Frontal cortex (tissue), 4 donors: Measurements from ENCODE around the gene PARL. TPM values are rescaled to one million over a fixed set of nuclear protein-coding genes. Genes with fewer than 3 reads are reported as not detected.
A peak's percentile ranks its signal among the peaks of the same experiment; 100 is the strongest.

Source experiments
- DNase-seq, 2 donors: peaks; one replicate each; pipeline ENCODE4 v3.0.0; 2012; ENCODE audit warnings: low spot score in 2 of 2
- FAIRE-seq: peaks from 2 replicates; lab custom pipeline; 2012; peaks lifted over from hg19 to GRCh38; lab: Jason Lieb, UNC
- total RNA-seq: library from RNA; depleted of rRNA; stranded (reverse); fragments of >200 nt; gene quantifications from one replicate; pipeline ENCODE4 v1.2.3, GENCODE V29; 2014
- donor health status: control.
- donor health status: control.
- donor health status: control.

PARL gene, protein sequence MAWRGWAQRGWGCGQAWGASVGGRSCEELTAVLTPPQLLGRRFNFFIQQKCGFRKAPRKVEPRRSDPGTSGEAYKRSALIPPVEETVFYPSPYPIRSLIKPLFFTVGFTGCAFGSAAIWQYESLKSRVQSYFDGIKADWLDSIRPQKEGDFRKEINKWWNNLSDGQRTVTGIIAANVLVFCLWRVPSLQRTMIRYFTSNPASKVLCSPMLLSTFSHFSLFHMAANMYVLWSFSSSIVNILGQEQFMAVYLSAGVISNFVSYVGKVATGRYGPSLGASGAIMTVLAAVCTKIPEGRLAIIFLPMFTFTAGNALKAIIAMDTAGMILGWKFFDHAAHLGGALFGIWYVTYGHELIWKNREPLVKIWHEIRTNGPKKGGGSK
- 19.6 TPM for total RNA-seq

GRCh38 chr3:183884427-183885296, at the start of gene PARL:
Gene PARL (minus strand): TSS chr3:183884880. CDS start chr3:183884846, 34 bp downstream.
- DNase-seq (peak; percentile 84 to 91), FAIRE-seq (no peak)

DNA sequence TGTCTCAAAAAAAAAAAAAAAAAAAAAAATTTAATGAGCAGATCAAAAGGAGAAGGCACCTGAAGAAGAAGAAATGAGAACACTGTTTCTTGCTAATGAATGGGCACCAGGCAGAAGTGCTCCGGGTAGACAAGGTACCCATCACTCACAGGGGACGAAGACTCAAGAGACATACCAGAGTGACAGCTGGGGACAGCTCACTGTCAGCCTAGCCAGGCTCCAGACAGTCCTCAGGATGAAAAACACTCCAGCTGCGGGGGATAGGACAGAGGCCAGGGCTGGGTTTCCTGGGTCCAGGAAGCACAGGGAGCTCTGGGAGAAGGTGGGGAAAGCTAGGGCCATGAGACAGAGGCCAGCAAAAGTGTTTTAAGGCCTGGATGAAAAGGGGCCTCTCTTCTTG, 48.5 kb upstream of the PARL start:
- FAIRE-seq (no peak), DNase-seq (no peak)

DNA sequence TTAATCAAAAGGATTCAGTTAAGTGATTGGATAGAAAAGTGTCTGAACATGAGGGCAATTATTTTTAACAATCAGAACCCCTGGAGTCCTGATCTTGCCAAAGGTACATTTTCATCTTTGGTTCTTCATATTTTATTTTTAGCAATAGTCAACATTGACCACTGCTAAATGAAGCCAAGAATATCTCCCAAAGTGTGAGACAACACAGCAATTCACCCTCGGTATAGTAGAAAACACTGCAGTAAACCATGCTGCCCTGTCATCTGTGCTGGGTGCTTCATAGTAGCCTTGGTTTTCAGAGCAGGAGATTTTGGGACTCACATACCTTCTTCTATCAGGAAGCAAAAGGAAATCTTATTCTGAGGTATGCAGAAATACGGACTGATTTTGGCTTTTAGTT, 47.2 kb upstream of the PARL start:
- FAIRE-seq (no peak), DNase-seq (no peak)

- DNase-seq: no peak
- no peak for FAIRE-seq
These were observed 45.4 kb upstream of the PARL start for GRCh38 chr3:183930086-183930485.

- no peak for DNase-seq
- no peak for FAIRE-seq
These were observed 42.4 kb upstream of the PARL start for GRCh38 chr3:183927059-183927458.

DNA sequence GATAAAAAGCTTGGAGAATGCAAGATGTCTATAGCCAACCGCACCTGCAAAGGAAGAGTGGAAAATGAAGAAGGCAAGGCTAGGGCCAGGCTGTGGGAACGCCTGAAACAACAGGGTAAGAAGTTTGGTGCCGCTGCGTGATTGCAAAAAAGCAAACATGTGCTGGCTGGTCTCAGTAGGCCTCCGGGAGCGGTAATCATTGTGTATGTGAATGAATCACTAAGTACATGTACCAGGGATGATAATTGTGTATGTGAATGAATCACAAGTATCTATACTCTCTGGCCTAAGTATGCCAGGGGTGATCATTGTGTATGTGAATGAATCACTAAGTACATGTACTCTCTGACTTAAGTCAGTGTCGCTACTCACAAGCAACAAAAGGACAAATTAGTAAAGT, 40.3 kb upstream of the PARL start:
- FAIRE-seq (no peak), DNase-seq (no peak)

DNA sequence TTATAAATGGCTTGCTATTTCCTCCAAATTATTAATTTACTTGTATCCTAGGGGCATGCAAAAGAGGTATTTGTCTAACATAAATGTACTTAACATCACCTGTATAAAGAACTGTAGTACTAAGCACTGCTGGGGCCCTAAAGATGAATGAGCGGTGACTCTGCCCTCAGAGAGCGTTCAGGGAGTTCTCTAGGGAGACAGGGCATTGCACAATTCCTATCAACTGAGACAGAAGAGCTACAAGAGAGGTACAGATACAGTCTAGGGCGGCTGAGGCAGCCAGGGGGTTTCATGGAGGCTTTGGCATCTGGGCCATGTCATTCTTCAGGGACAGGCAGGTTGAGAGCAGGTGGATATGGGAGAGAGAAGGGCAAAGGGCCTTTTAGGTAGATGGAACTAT, 39.9 kb upstream of the PARL start:
- DNase-seq: no peak
- FAIRE-seq: no peak

DNA sequence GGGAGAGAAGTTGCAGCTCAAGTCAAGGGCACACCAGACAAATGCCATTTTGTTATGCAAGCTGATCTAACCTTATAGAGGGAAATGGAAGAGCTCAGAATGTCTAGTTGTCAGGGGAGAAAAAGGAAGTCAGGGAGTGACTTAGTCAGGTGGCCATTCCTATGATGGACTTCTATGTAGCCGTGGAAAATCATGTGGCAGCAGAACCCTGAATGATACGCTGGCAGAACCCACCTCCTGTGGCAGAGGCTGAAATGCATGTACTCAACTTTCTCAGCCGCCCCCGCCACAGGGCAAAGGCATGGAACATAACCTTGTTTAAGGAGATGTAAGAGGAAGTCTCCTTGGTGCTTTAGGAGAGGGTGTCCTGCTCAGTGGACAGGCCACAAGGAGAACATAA, 37.7 kb upstream of the PARL start:
- DNase-seq (no peak), FAIRE-seq (no peak)

DNA sequence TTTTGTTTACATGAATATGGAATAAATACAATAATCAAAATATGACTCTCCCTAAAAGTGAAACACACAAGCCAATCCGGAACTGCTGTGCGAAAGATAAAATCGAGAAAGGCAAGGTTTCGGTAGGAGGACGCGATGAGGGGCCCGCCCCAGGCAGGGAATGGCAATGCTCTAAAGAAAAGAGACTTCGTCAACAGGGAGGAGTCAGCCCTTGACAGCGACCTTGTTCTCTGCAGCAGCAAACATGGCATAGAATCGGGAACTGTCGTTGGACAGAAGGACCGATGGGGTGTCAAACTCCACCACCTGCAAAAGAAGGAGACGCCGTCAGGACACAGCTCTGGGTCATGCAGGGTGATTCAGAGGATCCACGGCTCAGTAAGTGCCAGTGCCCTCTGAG, 36.4 kb upstream of the PARL start:
- FAIRE-seq: no peak
- DNase-seq: no peak

GRCh38 chr3:183920416-183920815, 35.7 kb upstream of the PARL start:
- no peak for FAIRE-seq
- no peak for DNase-seq

DNA sequence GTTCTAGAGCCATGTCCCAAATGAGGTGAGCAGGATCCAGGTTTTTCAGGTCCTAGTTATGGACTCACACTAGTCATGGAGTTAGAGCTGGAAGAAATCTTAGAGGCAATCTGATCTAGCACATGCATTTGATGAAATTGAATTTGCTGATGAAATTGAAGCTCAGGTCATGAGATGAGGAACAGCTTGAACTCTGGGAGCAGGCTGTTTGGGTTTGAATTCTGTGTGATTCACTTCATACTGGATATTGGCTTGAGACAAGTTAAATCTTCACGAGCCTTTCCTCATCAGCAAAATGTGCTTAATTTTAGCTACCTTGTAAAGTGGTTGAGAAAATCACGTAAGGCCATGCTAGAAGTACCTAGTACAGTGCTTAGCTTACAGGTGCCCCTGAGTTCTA, 33.5 kb upstream of the PARL start:
- FAIRE-seq (no peak), DNase-seq (no peak)

DNA sequence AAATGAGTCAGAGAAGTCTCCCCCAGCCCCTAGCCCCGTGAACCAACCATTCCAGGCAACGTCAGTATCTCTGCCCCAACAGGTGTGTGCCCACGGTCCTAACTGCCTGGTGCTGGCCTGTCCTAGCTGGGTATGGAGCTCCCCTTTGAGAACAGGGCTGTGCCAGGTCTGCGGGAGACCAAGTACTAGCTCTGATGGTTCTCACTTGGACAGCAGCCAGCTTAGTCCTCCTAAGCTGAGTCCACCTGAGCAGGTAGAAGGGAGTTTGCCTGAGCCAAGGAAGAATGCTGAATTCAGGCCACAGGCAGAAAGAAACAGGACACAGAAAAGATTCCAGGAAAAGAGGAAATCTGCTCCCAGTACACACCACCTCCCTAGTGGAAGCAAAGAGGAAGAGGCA, 33.1 kb upstream of the PARL start:
- DNase-seq: no peak
- FAIRE-seq: no peak

DNA sequence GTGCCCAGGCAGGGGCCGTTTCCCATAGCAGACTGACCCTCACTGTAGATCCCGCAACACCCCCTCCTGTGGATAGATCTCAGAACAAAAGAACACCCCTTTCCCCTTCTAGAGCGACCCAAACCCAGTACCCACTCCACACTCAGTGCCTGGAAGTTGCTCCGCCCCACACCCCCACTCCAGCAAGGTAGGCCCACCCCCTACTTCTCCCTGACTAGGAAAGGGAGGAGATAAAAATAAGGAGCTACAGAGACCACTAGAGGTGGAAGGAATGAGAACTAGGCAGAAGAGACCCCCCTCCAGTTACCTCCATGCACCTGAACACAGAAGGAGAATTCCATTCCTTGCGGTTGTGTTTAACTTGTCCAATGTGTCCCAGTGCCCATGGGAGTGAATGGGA, 30.2 kb upstream of the PARL start:
- no peak for FAIRE-seq
- DNase-seq: no peak

DNA sequence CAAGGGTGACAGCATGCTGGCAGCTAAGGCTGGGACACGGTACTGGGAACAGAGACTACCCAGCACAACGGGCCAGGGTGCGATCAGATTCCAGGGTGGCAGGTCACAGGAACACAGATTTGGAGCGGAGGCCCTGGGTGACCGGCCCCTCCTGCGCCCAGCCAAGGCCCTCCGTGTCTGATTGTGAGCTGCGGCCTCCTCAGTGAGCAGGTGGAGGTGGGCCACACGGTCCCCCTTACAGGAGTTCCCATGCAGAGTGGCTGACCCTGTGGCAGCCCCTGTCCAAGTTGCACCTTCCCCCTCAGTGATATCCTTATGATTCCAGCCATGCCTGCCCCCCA, 28.9 kb upstream of the PARL start:
- DNase-seq (no peak), FAIRE-seq (no peak)

DNA sequence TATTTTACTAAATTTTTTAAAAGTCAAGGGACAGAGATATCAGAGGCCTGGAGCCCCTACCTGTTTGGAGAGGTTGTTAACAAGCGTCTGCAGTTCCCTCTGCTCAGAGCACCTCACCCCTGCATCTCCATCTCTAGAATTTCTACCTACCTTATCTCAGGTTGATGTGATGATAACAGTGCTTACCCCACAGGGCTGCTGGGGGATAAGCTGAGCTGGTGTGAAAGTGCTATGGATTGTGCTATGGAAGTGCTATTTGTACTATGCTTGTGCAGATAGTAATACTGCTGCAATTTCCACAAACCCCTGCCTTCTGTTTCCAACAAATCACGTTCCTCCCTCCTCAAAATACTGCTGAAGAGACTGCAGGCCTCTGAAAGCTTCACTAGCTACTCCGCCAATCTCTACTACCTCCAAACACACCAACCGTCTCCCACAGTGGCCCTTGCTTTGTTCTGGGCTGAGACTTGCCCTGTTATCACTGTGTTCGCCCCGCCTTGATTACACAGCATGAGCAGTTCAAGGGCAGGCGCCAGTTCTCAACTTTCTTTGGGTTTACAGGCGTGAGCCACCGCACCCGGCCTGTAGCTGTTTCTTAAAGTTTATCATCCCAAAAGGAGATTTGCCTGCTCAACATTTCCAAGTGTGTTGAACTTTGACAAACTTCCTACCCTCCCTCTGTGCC, 28.4 kb upstream of the PARL start:
- DNase-seq: no peak
- no peak for FAIRE-seq

GRCh38 chr3:183911763-183912506, 27.3 kb upstream of the PARL start:
- no peak for FAIRE-seq
- no peak for DNase-seq

DNA sequence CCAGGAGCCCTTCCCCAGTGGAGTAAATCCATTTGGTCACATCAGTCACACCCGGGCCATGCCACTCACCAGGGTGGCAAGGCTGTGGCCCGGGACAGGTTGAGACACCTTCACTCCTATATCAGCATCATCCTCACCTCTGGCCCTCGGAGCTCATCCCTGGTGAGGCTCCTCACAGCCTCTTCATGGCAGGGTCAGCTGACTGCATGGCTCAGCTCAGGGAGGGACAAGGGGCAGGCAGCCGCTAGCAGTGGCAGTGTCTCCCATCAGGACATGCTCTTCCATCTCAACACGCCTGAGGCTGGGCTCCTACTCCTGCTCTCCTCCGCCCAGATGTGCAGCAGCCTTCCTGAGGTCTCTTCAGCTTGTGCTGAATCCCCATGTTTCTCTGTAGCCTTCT, 26.4 kb upstream of the PARL start:
- DNase-seq: no peak
- no peak for FAIRE-seq

DNA sequence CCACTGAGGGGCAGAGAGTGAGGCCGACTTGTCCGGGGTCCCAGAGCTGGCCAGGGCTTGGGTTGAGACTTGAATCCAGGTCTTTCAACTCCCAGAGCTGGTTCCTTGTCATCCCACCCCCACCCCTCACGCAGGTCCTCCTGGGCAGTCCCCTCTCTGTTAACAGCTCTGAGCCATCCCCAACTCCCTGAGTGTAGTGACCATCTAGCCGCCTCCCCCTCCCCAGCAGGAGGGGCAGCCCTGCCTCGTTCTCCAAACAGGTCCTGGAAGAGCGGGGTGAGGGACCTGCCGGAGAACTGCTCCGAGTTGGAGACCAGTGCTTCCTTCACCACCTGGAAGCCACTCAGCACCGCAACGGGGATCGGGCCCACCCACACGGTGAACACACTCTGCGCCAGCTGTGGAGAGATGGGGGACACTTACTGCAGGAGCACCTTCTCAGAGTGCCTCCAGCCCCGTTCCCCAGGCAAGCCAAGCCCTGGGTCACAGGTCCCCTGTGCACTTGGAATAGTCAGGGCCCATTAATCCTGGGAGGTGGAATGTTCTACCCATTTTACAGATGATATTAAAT, 24.4 kb upstream of the PARL start:
- FAIRE-seq (no peak), DNase-seq (no peak)

DNA sequence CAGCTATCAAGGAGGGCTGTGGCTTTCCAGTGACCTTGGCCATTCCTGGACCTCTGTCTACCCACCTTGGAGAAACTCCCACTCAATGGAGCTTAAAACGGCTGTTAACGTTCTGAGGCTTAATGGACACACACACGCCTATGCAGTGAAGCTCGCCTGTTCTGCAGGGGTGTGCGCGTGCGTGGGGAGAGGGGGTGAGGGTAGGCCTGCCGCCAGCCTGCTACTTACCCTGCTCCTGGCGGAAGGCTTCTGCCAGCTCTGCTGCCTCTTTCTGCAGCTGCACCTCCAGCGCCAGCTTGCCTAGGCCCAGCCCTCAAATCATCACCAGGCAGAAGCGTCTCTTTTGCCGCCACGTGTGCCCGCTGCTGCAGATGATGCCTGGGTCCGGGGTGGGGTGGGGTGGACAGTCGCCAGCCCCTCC, 23.2 kb upstream of the PARL start:
- peak in 1 of 2 donors; percentile 29 for DNase-seq
- no peak for FAIRE-seq

DNA sequence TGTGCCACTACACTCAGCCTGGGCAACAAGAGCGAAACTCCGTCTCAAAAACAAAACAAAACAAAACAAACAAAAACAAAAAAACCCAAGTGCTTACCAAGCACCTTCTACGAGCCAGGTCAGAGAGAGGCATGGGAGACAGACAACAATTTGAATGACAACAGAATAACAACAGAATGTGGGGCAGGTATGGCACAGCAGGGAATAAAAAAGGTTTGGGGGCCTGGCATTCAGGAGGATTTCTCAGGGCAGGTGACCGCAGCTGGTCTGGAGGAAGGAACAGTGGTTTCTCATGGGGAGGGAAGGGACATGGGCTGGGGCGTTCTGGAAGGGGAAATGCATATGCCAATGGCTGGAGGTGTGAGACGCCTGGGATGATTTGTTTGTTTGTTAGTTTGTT, 22.5 kb upstream of the PARL start:
- FAIRE-seq (no peak), DNase-seq (no peak)
